Left ventricle myocardium inferior (tissue), 1 donor: ENCODE data around the gene DCP1B. TPM values are rescaled to one million over a fixed set of nuclear protein-coding genes. Genes with fewer than 3 reads are reported as not detected.

Experiments
- DNase-seq: peaks from one replicate; pipeline ENCODE4 v3.0.0-alpha.2; 2020
- H3K27ac ChIP-seq: fragments of 200-600 bp; replicated peaks from 2 replicates; pipeline ENCODE4 v1.8.0; 2021
- H3K27me3 ChIP-seq: fragments of 200-600 bp; 2 replicates; pipeline ENCODE4 v1.8.0; 2021; ENCODE audit warnings: low read depth
- H3K36me3 ChIP-seq: fragments of 200-600 bp; 2 replicates; pipeline ENCODE4 v1.8.0; 2021
- H3K4me1 ChIP-seq: fragments of 200-600 bp; 2 replicates; pipeline ENCODE4 v1.8.0; 2021
- H3K4me3 ChIP-seq: fragments of 200-600 bp; 2 replicates; pipeline ENCODE4 v1.8.0; 2021; ENCODE audit warnings: mild to moderate bottlenecking, moderate library complexity
- H3K9me3 ChIP-seq: fragments of 200-600 bp; replicated peaks from 2 replicates; pipeline ENCODE4 v1.8.0; 2021
- intact Hi-C: fragments of 100-400 bp; cut with micrococcal nuclease; formaldehyde crosslinking; loops from one replicate; pipeline ENCODE4 v1.11.0; 2022
- total RNA-seq: library from RNA; stranded (reverse); fragmentation: NEBNext Ultra II Directional; extraction: Animal tissue kit (Norgen Biotek cat#: 25700); gene quantifications from one replicate; pipeline ENCODE4 v1.2.1, GENCODE V29; 2021
- TF ChIP-seq, protein P1 (sequence below): fragments of 200-600 bp; IDR thresholded peaks from 2 replicates; pipeline ENCODE4 v1.8.0; 2021; ENCODE audit warnings: antibody characterized with exemption, mild to moderate bottlenecking, borderline replicate concordance
- donor health status: DM: no; HTN: yes; CAD: no; lungs with severe emphysema.

Gene DCP1B
- total RNA-seq, 1 donor from 2014 or later: 1.7 TPM

DNA sequence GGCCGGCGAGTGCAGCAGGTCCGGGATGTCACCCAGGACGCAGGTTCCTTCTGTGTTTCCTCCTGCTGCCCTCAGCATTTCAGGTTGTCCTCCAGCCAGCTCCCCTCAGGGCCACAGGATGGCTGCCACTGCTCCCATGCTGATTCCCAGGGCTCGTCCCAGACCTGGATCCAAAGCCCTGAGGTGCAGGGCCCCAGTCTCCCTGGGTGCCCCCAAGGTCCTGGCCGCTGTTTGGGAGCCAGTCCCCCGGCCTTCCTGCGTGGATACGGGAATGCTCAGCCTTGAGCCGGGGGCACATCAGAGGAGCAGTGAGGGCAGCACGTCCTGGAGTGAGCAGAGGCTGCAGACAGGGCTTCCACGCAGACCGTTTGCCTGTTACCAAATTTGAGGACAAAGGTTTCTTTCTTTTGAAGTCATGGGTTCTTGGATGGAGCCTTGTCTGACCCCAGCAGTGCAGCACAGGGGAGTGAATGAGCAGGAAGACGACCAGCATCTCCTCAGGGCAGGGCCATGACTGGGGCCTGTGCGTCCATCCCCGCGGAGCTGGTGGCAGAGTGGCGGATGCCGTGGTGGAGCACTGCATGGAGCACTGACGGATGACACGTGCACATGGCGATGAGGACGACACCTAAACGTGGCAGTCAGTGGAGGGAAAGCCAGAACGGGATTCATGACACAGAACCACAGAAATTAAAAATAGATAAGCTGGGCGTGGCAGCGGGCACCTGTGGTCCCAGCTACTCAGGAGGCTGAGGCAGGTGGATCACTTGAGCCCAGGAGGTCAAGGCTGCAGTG is 73.3 kb downstream of the DCP1B start:
- Histone ChIP-seq H3K9me3 (no peaks in the 10 kb centered on the region), H3K36me3 (no peaks in the 10 kb centered on the region), H3K27me3 (peaks cover 36% of the 10 kb centered on the region), H3K4me1 (peaks cover 65% of the 10 kb centered on the region), H3K27ac (no peak overlapping the region), H3K4me3 (no peak overlapping the region)
- intact Hi-C loops: loop anchor here (10.0 kb wide), 1 partner anchor 296 kb away; no protein-coding TSS in a partner anchor
- DNase-seq: no peak
- TF ChIP-seq, protein P1, sequence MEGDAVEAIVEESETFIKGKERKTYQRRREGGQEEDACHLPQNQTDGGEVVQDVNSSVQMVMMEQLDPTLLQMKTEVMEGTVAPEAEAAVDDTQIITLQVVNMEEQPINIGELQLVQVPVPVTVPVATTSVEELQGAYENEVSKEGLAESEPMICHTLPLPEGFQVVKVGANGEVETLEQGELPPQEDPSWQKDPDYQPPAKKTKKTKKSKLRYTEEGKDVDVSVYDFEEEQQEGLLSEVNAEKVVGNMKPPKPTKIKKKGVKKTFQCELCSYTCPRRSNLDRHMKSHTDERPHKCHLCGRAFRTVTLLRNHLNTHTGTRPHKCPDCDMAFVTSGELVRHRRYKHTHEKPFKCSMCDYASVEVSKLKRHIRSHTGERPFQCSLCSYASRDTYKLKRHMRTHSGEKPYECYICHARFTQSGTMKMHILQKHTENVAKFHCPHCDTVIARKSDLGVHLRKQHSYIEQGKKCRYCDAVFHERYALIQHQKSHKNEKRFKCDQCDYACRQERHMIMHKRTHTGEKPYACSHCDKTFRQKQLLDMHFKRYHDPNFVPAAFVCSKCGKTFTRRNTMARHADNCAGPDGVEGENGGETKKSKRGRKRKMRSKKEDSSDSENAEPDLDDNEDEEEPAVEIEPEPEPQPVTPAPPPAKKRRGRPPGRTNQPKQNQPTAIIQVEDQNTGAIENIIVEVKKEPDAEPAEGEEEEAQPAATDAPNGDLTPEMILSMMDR: no peak

DNA sequence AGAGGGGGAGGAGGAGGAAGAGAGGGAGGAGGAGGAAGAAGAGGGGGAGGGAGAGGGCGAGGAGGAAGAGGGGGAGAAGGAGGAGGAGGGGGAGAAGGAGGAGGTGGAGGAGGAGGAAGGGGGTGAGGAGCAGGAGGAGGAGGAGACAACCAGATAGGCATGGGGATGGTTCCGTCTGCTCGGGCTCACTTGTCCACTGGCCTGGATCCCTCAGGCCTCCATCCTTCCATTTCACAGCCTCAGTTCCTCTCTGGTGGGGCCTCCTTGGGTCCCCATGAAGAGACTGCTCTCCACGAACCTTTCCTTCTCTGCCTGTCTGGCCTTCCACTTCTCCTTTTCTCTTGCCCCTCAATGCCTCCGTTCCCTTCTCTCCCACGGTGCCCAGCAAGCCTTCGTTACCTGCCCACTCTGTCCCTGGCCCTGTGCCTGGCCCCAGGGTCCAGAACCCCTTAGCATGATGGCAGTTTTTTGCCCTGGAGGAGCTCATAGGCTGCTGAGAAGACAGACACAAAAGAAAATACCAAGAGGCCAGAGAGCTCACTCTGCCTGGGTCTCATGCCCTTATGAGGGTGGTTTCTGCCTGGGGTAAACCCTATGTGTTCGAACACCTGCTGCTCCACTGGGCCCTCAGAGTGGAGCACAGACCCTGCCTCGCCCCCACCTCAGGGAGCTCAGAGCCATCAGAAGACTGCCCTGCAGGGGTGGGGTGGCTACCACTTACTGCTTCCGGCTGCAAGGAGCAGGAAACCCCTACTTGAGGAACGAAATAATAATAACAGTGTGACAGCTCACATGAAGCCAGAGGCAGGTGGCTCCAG is 74.1 kb downstream of the DCP1B start:
- Histone ChIP-seq H3K4me1 (peaks cover 65% of the 10 kb centered on the region), H3K4me3 (no peak overlapping the region), H3K9me3 (no peaks in the 10 kb centered on the region), H3K27ac (no peak overlapping the region), H3K27me3 (peaks cover 44% of the 10 kb centered on the region), H3K36me3 (no peaks in the 10 kb centered on the region)
- TF ChIP-seq, protein P1: no peak
- intact Hi-C loops: loop anchor here (10.0 kb wide), 1 partner anchor 295 kb away; no protein-coding TSS in a partner anchor
- no peak for DNase-seq

DNA sequence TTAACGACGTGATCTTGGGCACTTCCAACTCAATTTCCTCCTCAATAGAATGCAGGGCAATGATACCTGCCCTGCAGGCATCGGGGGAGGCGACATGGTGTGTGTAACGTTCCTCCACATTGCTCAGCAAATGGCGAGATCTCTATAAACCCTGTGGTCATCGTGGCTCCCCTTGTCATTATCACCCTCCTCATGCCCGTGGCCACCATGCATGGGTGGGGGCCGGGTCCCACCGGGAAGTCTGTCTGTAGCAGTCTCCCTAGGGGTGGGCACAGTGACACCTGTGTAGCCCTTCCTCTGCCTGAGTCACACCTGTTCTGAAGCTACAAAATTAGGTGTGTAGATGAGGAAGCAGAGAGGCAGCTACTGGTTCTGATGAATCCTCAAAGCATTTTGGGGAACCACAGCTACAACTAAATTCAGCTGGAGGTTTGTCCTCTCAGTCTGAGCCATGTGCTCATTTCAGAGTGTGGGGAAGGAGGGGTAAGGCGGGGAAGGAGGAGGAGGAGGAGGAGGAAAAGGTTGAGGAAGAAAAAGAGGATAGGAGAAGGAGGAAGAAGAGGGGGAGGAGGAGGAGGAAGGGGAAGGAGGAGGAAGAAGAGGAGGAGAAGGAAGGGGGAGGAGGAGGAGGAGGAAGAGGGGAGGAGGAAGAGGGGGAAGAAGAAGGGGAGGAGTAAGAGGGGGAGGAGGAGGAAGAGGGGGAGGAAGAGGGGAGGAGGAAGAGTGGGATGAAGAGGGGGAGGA is 74.8 kb downstream of the DCP1B start:
- Histone ChIP-seq H3K4me3 (no peak overlapping the region), H3K27me3 (peaks cover 46% of the 10 kb centered on the region), H3K36me3 (no peaks in the 10 kb centered on the region), H3K9me3 (no peaks in the 10 kb centered on the region), H3K4me1 (peaks cover 68% of the 10 kb centered on the region), H3K27ac (no peak overlapping the region)
- intact Hi-C loops: no loop called here
- TF ChIP-seq, protein P1: no peak
- no peak for DNase-seq

DNA sequence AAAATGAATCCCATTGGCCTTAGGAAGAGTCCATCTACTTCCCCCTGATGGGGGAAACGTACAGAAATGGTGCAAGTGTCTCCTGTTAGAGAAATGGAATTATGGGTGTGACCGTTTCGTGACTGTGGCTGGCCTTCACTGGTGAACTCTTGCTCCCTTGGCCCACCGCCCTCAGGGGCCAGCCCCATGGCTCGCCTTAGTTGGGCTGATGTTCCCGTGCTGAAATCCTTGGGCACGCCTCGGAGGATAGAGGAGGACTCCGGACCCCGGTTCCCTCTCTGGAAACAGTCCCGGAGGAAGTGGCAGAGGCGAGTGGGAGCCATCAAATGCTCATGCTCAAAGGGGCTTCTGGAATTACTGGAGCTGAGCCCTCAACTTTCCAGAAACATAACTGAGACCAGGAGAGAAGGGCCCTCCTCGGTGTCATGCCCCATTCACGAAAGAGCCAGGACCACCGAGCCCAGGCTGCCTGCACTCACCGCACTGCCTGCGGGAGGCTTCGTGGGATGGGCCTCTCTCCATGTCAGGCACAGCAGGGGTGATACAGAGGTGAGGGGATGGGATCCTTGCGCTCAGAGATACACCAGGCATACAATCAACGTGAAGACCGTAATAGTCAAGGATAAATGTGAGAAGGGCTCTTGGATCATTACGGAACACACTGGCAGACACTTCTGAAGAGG is 75.7 kb downstream of the DCP1B start:
- intact Hi-C loops: no loop called here
- Histone ChIP-seq H3K9me3 (no peaks in the 10 kb centered on the region), H3K27me3 (peaks cover 46% of the 10 kb centered on the region), H3K4me1 (peaks cover 67% of the 10 kb centered on the region), H3K27ac (peak overlapping the region; percentile 47), H3K4me3 (no peak overlapping the region), H3K36me3 (no peaks in the 10 kb centered on the region)
- TF ChIP-seq, protein P1: no peak
- no peak for DNase-seq
